AG09309 (cell line): ENCODE data around the gene BMP10.

Source experiments
- DNase-seq: peaks from one replicate; pipeline ENCODE4 v3.0.0-alpha.2; 2010; ENCODE audit warnings: low read depth
- H3K4me3 ChIP-seq: 2 replicates; pipeline ENCODE4 v1.5.1; 2011; ENCODE audit warnings: mild to moderate bottlenecking, low read depth, low read length, moderate library complexity; ENCODE audit not compliant: control insufficient read depth
- TF ChIP-seq, protein P1 (sequence below): IDR thresholded peaks from 2 replicates; pipeline ENCODE4 v1.5.1; 2011; ENCODE audit warnings: mild to moderate bottlenecking, low read depth, low read length, inconsistent platforms; ENCODE audit not compliant: insufficient read depth, control insufficient read depth; ENCODE audit errors: missing control alignments

BMP10 gene

DNA sequence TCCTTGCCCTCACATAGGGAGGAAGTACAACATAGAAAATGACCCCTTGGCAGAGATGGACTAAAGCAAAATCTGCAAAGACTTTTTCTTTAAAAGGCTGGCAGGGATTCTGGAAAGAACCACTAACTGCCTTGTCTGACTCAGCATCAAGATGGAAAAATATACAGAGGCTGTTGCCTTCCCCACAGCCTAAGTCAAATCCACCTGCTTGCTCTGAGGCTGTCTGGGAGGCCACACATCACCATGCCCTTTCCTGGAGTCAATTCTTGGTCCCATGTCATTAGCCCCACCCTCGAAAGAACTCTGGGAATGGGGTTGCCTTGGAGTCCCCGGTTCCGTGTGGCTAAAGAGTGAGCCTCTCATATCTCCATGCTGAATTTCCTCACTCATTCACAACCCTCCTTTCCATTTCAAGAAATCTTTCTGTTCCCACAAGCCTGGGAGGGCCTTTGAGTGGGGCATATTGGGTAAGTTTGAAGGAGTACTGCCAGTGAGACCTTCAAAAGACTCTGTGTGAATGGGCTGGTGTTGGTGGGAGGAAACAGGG is 39.4 kb downstream of the BMP10 start:
- H3K4me3 ChIP-seq: no peak overlapping the region
- TF ChIP-seq, protein P1, sequence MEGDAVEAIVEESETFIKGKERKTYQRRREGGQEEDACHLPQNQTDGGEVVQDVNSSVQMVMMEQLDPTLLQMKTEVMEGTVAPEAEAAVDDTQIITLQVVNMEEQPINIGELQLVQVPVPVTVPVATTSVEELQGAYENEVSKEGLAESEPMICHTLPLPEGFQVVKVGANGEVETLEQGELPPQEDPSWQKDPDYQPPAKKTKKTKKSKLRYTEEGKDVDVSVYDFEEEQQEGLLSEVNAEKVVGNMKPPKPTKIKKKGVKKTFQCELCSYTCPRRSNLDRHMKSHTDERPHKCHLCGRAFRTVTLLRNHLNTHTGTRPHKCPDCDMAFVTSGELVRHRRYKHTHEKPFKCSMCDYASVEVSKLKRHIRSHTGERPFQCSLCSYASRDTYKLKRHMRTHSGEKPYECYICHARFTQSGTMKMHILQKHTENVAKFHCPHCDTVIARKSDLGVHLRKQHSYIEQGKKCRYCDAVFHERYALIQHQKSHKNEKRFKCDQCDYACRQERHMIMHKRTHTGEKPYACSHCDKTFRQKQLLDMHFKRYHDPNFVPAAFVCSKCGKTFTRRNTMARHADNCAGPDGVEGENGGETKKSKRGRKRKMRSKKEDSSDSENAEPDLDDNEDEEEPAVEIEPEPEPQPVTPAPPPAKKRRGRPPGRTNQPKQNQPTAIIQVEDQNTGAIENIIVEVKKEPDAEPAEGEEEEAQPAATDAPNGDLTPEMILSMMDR: no peak
- DNase-seq: no peak

GRCh38 chr2:68829749-68830148 is 41.4 kb downstream of the BMP10 start:
- no peak for DNase-seq
- TF ChIP-seq, protein P1: no peak
- no peak overlapping the region for H3K4me3 ChIP-seq

GRCh38 chr2:68828887-68829708 is 42.1 kb downstream of the BMP10 start:
- peak; percentile 94 for DNase-seq
- TF ChIP-seq, protein P1: no peak
- no peak overlapping the region for H3K4me3 ChIP-seq

DNA sequence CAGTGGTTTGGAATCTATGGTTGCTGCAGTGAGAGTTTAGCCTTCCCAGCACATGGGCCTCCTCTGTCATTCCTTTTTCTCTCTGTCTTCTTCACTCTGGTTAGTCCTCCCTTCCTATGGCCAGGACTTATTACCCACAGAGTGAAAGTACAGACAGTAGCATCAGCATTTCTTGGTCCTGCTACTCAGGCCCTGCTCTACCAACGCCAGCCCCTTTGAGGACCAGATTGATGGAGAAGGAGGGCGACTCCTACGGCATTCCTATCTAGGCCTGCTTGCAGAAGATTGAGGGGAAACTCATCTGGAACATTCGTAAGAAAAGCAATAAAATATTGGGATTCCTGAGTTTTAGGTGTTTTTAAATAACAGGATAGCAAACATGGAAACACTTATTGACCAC is 43.5 kb downstream of the BMP10 start:
- no peak overlapping the region for H3K4me3 ChIP-seq
- TF ChIP-seq, protein P1: no peak
- no peak for DNase-seq

DNA sequence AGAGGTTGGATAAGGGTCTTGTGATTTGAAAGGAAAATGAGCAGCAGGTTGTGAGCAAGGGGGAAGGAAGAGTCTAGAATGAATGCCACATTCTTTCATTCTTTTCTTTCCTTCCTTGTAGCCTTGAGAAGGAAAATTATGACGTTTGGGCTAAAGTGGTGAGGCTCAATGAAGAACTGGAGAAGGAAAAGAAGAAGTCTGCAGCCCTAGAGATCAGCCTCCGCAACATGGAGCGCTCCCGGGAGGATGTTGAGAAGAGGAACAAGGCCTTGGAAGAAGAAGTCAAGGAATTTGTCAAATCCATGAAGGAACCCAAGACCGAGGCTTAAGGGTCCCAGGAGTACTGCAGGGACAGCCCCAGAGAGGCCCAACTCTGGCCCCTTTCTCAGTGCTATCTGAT is 45.3 kb downstream of the BMP10 start:
- no peak for DNase-seq
- TF ChIP-seq, protein P1: no peak
- no peak overlapping the region for H3K4me3 ChIP-seq

DNA sequence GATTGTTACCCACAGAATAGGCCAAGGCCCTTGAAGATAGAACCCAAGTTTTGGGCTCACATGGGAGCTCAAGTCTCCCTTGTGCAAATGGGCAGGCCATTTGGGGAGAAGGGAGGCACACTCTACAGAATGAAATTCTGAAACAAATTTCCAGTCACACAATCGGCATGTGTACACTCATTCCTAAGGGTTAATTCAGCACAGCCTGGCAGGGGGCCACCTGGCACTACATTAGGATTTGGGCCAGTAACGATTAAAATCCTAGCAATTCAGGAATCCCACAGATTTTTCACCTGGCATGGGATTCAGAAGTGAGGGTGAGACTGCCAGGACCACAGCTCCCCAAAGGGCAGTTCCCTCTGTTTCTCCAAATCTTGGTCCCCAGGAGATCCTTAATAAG is 46.4 kb downstream of the BMP10 start:
- H3K4me3 ChIP-seq: no peak overlapping the region
- DNase-seq: no peak
- TF ChIP-seq, protein P1: no peak
